Adipose tissue (tissue), 3 donors: ENCODE measurements around the gene DYNAP. TPM values are rescaled to one million over a fixed set of nuclear protein-coding genes. Genes with fewer than 3 reads are reported as not detected.

ENCODE experiments used
- H3K27ac ChIP-seq: one replicate; pipeline ENCODE4 v1.5.1; 2013; ENCODE audit warnings: low read depth, low read length
- WGBS, 3 donors: extraction: QIAGEN DNeasy Blood & Tissue Kit; methylation state at CpG; one replicate each; pipeline ENCODE4 v1.1.7; 2013; 5-methylcytosine and 5-hydroxymethylcytosine counted together
- polyA plus RNA-seq, 3 donors: library from polyadenylated mRNA; stranded (reverse); fragments of 200-250 nt; gene quantifications; one replicate each; pipeline ENCODE4 v1.2.3, GENCODE V29; 2013
- donor health status: healthy with polysubstance abuse.
- donor health status: Bipolar disorder and iron deficiency.
- donor health status: healthy.

The DYNAP gene
- polyA plus RNA-seq, 3 donors, result 0.10 TPM; not detected in 2

- 76 to 87% (median 77%) methylated on average over 3 of the region's 3 CpGs for WGBS, 3 donors
- H3K27ac ChIP-seq, result no peak overlapping the region
Observed at GRCh38 chr18:54616220-54616848, 25.3 kb downstream of the DYNAP start.

GRCh38 chr18:54622084-54622483 is 31.0 kb downstream of the DYNAP start:
- no peak overlapping the region for H3K27ac ChIP-seq

- H3K27ac ChIP-seq, result no peak overlapping the region
- WGBS, 3 donors, result 69 to 94% (median 75%) methylated on average over 1 of the region's 1 CpG
Observed at GRCh38 chr18:54626779-54627178, 35.7 kb downstream of the DYNAP start.

GRCh38 chr18:54630963-54631362 is 39.9 kb downstream of the DYNAP start:
- no peak overlapping the region for H3K27ac ChIP-seq

GRCh38 chr18:54636217-54636616 is 45.2 kb downstream of the DYNAP start:
- WGBS, 3 donors, result 80 to 84% (median 82%) methylated on average over 4 of the region's 4 CpGs

GRCh38 chr18:54641734-54642133 is 50.7 kb downstream of the DYNAP start:
- H3K27ac ChIP-seq, result no peak overlapping the region
- WGBS, 3 donors, result 65 to 73% (median 68%) methylated on average over 1 of the region's 1 CpG

More at GRCh38 chr18:54636217-54636616, 45.2 kb downstream of the DYNAP start:
- no peak overlapping the region for H3K27ac ChIP-seq

- WGBS, 3 donors, result 9 to 23% (median 13%) methylated on average over 2 of the region's 2 CpGs
- no peak overlapping the region for H3K27ac ChIP-seq
Observed at GRCh38 chr18:54647176-54647575, 56.1 kb downstream of the DYNAP start.

Other genes with a start within 250 kb of the DYNAP start
- gene STARD6, start 233.4 kb upstream of the DYNAP start, polyA plus RNA-seq, result not detected
- gene C18orf54, start 233.3 kb upstream of the DYNAP start, polyA plus RNA-seq, result 1 to 10 TPM in 1 of 3 donors, under 1 TPM in 2; 0.25 to 1.5 (median 0.27) TPM
- gene RAB27B, start 237.2 kb downstream of the DYNAP start, polyA plus RNA-seq, result 1 to 10 TPM in 2 of 3 donors, under 1 TPM in 1; 0.92 to 1.2 (median 1.0) TPM